ENCODE measurements around the gene PRR27.

Gene PRR27

GRCh38 chr4:70153937-70154336 lies at the start of gene PRR27:
Gene PRR27, plus strand, starts transcription at chr4:70154237. Its CDS starts 139 bp downstream, at chr4:70154376.
- DNase-seq = no peak

GRCh38 chr4:70110917-70111316 lies 43.1 kb upstream of the PRR27 start:
- no peak for DNase-seq

- no peak for DNase-seq
Observed at GRCh38 chr4:70113656-70114055, 40.4 kb upstream of the PRR27 start.

GRCh38 chr4:70114096-70114495 lies 39.9 kb upstream of the PRR27 start:
- no peak for DNase-seq

- no peak for DNase-seq
Observed at GRCh38 chr4:70120323-70120722, 33.7 kb upstream of the PRR27 start.

- no peak for DNase-seq
Observed at GRCh38 chr4:70133473-70133872, 20.6 kb upstream of the PRR27 start.

- no peak for DNase-seq
Observed at GRCh38 chr4:70138751-70139150, 15.3 kb upstream of the PRR27 start.

- DNase-seq = no peak
Observed at GRCh38 chr4:70151271-70151670, 2.8 kb upstream of the PRR27 start.

GRCh38 chr4:70152088-70152487 lies 1.9 kb upstream of the PRR27 start:
- no peak for DNase-seq

GRCh38 chr4:70158576-70158975 lies 4.5 kb downstream of the PRR27 start:
- no peak for DNase-seq

GRCh38 chr4:70177090-70177489 lies 23.1 kb downstream of the PRR27 start:
- no peak for DNase-seq

- DNase-seq = no peak
Observed at GRCh38 chr4:70178075-70178660, 24.1 kb downstream of the PRR27 start.

GRCh38 chr4:70179811-70180210 lies 25.8 kb downstream of the PRR27 start:
- DNase-seq = no peak

- no peak for DNase-seq
Observed at GRCh38 chr4:70181864-70182263, 27.8 kb downstream of the PRR27 start.

GRCh38 chr4:70182517-70183167 lies 28.6 kb downstream of the PRR27 start:
- no peak for DNase-seq

GRCh38 chr4:70183168-70183939 lies 29.3 kb downstream of the PRR27 start:
- DNase-seq = no peak

GRCh38 chr4:70183940-70184246 lies 29.9 kb downstream of the PRR27 start:
- no peak for DNase-seq

GRCh38 chr4:70187216-70187615 lies 33.2 kb downstream of the PRR27 start:
- no peak for DNase-seq

- DNase-seq = no peak
Observed at GRCh38 chr4:70190579-70190978, 36.5 kb downstream of the PRR27 start.

- DNase-seq = no peak
Observed at GRCh38 chr4:70191647-70192046, 37.6 kb downstream of the PRR27 start.

- DNase-seq = no peak
Observed at GRCh38 chr4:70192895-70193294, 38.9 kb downstream of the PRR27 start.

- no peak for DNase-seq
Observed at GRCh38 chr4:70195425-70195824, 41.4 kb downstream of the PRR27 start, which contains the start of gene ODAM. Gene ODAM, plus strand, starts transcription at chr4:70195725. Its CDS starts 819 bp downstream, at chr4:70196544.

- DNase-seq = no peak
Observed at GRCh38 chr4:70196857-70197256, 42.8 kb downstream of the PRR27 start.

GRCh38 chr4:70197842-70198241 lies 43.8 kb downstream of the PRR27 start:
- no peak for DNase-seq
